Rectal smooth muscle tissue (tissue), 1 donor: ENCODE measurements around the gene TPRG1L.

ENCODE experiments used
- H3K27ac ChIP-seq: one replicate; pipeline ENCODE4 v1.7.0; 2013; ENCODE audit warnings: low read depth, low read length, inconsistent platforms
- H3K27me3 ChIP-seq: one replicate; pipeline ENCODE4 v1.7.0; 2013; ENCODE audit warnings: low read length; ENCODE audit not compliant: control insufficient read depth, insufficient read depth
- H3K36me3 ChIP-seq: one replicate; pipeline ENCODE4 v1.7.0; 2013; ENCODE audit warnings: low read length; ENCODE audit not compliant: control insufficient read depth, insufficient read depth
- H3K4me1 ChIP-seq: one replicate; pipeline ENCODE4 v1.7.0; 2013; ENCODE audit warnings: low read length; ENCODE audit not compliant: control insufficient read depth, insufficient read depth
- H3K4me3 ChIP-seq: one replicate; pipeline ENCODE4 v1.7.0; 2013; ENCODE audit warnings: low read length
- H3K9ac ChIP-seq: one replicate; pipeline ENCODE4 v1.7.0; 2013; ENCODE audit warnings: low read length

TPRG1L gene

DNA sequence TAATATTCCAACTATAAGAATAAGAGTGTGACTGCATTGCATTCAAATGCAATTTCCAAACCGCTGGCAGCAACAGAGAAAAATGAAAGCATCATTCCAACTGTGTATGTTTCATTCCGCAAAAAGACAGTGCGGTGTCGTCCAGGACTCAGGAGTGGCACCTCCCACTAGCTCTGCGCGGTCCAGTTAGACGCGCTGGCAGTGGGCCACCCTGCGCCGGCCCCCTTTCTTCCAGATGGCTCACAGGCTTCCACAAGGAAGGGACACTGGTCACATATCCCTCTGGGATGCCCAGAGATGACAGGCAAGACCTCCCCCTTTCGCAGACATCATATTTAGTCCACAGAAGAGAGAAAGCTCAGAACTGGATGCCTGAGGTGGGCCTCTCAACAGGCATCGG lies 13.2 kb downstream of the TPRG1L start:
- no peak overlapping the region for H3K4me3 ChIP-seq
- no peak overlapping the region for H3K9ac ChIP-seq
- no peak overlapping the region for H3K27ac ChIP-seq
- H3K27me3 ChIP-seq: no peaks in the 10 kb centered on the region
- peaks cover 13% of the 10 kb centered on the region for H3K36me3 ChIP-seq
- no peaks in the 10 kb centered on the region for H3K4me1 ChIP-seq

DNA sequence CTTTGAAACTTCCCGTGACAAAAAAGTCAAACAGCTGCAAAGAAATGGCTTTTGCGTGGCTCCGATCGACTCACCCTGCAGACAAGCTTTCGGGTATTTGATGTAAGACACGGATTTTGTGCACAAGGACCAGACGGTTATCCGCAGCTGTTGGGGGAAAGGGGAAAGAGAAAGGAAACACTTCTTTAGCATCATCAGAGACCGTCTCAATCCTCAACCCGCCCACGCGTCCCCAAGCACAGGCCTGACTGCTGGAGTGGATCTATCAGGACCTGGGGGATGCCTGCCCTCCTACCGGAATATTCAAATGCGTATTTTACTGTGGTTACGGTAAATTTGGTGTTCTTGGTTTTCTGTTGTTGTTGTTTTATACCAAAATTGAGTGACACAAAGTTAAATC lies 13.9 kb downstream of the TPRG1L start:
- no peak overlapping the region for H3K27ac ChIP-seq
- H3K36me3 ChIP-seq: peaks cover 13% of the 10 kb centered on the region
- no peak overlapping the region for H3K4me3 ChIP-seq

DNA sequence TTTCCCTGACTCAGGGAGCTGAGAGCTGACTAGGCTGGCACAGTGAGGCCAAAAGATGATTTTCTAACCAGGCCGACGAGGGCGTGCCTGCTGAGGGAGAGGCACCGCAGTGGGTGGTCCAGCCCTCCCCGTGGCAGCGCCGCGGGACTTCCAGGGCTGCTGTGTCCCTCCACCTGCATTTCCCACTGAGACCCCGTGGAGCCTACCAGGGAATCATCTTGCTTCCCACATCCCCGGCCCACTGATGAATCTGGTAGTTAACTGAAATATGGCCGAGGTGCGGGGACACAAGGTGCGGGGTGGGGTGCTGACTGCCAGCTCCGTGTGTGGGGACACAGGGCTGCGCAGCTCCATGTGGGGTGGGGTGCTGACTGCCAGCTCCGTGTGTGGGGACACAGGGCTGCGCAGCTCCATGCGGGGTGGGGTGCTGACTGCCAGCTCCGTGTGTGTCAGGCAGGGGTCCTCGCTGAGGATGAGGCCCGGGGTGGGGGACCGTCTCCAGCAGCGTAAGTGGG lies 14.6 kb downstream of the TPRG1L start:
- Histone ChIP-seq H3K4me1 (no peaks in the 10 kb centered on the region), H3K36me3 (peaks cover 14% of the 10 kb centered on the region), H3K27me3 (no peaks in the 10 kb centered on the region), H3K4me3 (no peak overlapping the region), H3K27ac (no peak overlapping the region), H3K9ac (no peak overlapping the region)

More for the DNA sequence above, 13.9 kb downstream of the TPRG1L start:
- Histone ChIP-seq H3K4me1 (no peaks in the 10 kb centered on the region), H3K9ac (no peak overlapping the region), H3K27me3 (no peaks in the 10 kb centered on the region)

DNA sequence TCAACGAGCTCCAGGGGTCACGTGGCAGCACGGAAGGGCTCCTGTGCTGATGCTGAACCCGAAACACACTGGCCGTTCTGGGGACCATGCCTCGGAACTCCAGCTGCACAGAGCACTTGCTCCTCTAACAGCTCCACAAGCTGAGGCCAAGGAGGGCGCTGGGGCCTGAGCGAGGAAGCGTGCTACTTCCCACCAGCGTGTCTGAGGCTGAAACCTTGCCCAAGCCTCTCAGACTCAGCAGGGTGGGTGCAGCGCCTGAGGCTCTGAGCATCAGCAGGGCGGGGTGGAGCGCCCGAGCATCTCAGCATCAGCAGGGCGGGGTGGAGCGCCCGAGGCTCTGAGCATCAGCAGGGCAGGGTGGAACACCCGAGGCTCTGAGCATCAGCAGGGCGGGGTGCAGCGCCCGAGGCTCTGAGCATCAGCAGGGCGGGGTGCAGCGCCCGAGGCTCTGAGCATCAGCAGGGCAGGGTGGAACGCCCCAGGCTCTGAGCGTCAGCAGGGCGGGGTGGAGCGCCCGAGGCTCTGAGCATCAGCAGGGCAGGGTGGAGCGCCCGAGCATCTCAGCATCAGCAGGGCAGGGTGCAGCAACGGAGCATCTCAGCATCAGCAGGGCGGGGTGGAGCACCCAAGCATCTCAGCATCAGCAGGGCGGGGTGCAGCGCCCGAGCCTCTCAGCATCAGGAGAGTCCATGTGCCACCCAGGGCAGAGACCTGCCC lies 15.5 kb downstream of the TPRG1L start:
- Histone ChIP-seq H3K27me3 (no peaks in the 10 kb centered on the region), H3K27ac (no peak overlapping the region), H3K4me1 (no peaks in the 10 kb centered on the region), H3K36me3 (peaks cover 13% of the 10 kb centered on the region), H3K9ac (no peak overlapping the region), H3K4me3 (no peak overlapping the region)

DNA sequence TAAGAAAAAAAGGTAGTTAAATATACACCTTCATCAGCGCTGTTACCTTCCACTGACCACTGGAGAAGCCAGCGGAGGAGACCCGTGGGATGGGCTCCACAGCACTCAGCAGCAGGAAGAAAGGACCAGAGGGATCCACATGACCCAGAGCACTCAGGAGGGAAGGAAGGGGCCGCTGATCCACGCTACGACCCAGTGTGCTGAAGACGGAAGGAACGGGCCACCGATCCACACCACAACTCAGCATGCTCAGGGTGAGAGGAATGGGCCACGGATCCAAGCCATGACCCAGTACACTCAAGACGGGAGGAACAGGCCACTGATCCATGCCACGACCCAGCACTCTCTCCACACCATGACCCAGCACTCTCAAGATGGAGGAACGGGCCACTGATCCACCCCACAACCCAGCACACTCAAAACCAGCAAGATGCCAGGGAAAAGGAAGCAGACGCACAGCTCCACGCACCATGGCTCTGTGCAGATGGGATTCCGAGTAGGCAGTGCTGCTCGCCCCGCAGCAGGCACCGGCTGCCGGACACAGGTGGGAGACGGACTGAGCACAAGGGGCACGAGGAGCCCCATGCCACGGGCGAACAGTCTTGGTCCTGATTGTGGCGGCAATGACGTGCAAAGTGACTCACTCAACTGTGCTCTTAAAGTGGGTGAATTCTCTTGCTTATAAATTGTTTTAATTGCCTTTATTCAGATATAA lies 16.4 kb downstream of the TPRG1L start:
- Histone ChIP-seq H3K36me3 (peaks cover 12% of the 10 kb centered on the region), H3K27ac (no peak overlapping the region), H3K9ac (no peak overlapping the region), H3K4me1 (no peaks in the 10 kb centered on the region), H3K27me3 (no peaks in the 10 kb centered on the region), H3K4me3 (no peak overlapping the region)

DNA sequence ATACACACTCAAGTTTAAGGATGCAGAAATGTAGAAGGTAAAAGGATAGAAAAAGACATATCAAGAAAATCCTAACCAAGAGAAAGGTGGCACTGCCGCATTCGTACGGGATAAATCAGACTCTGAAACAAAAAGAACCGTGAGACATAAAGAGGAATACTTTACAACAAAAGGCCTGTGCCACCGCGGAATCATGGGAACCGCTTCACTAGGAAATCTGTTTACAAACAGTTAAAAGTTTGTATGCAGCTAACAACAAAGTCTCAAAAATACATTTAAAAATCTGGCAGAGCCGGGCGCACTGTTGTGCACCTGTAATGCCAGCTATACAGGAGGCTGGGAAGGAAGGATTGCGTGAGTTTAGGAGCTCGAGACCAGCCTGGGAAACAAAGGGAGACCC lies 17.0 kb downstream of the TPRG1L start:
- Histone ChIP-seq H3K27ac (no peak overlapping the region), H3K9ac (no peak overlapping the region), H3K27me3 (no peaks in the 10 kb centered on the region), H3K4me3 (no peak overlapping the region), H3K4me1 (no peaks in the 10 kb centered on the region), H3K36me3 (peaks cover 12% of the 10 kb centered on the region)

DNA sequence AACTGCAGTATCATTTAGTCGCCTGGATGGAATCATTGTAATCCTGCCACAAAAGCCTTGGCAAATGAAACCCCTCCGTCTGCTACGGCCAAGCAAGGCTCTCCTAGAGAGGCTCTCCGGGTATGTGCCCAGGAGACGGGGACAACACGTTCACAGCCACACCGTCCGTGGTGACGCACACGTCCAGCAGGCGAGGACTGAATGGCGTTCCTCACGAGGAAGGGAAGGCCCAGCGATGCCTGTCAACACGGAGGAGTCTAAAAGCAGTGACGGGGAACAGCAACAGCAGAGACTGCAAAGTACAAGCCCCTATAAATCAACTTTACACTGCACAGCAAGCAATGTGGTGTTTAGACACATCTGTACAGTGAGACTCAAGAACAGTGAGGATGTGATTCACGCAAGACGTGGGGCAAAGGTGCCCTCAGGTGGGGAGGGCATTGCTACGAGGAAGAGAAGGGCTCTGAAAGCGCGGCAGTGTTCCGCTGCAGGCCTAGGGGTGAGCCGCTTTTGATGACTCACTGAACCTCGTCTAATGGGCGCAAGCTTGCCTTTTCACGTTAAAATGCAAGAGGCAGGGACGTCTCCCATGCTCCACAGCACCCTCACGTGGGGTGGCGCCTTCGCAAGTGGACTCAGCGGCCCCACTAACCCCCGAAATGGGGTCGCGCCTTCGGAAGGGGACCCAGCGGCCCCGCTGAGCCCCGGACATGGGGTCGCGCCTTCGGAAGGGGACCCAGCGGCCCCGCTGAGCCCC lies 18.3 kb downstream of the TPRG1L start:
- H3K4me3 ChIP-seq: no peak overlapping the region

DNA sequence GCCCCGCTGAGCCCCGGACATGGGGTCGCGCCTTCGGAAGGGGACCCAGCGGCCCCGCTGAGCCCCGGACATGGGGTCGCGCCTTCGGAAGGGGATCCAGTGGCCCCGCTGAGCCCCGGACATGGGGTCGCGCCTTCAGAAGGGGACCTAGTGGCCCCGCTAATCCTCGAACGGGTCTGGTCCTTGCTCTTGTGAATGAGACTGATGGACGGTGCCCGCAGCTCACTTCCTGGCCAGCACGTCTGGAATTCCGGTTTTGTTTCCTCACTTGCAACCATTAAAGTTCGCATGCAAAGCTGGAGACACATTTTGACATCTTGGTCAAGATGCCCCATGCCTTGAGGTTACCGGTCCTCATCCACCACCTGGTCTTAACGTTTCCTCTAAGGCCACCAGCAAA lies 19.5 kb downstream of the TPRG1L start:
- Histone ChIP-seq H3K9ac (no peak overlapping the region), H3K4me1 (no peaks in the 10 kb centered on the region), H3K36me3 (peaks cover 5% of the 10 kb centered on the region), H3K4me3 (no peak overlapping the region), H3K27ac (no peak overlapping the region), H3K27me3 (no peaks in the 10 kb centered on the region)

More for the DNA sequence above, 18.3 kb downstream of the TPRG1L start:
- H3K9ac ChIP-seq: no peak overlapping the region
- no peak overlapping the region for H3K27ac ChIP-seq
- peaks cover 7% of the 10 kb centered on the region for H3K36me3 ChIP-seq
- no peaks in the 10 kb centered on the region for H3K27me3 ChIP-seq
- no peaks in the 10 kb centered on the region for H3K4me1 ChIP-seq

DNA sequence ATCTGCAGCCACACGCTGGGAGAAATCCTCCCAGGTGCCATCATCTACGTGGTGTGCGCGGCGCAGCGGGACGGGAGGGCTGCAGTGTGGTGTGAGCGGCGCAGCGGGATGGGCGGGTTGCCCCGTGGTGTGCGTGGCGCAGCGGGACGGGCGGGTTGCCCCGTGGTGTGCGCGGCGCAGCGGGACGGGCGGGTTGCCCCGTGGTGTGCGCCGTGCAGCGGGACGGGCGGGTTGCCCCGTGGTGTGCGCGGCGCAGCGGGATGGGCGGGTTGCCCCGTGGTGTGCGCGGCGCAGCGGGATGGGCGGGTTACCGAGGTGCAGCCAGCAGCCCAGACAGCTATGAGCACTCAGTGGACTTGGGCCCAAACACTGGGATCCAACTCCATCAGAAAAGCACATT lies 20.4 kb downstream of the TPRG1L start:
- no peak overlapping the region for H3K9ac ChIP-seq
- H3K27ac ChIP-seq: no peak overlapping the region
- no peaks in the 10 kb centered on the region for H3K27me3 ChIP-seq
- no peak overlapping the region for H3K4me3 ChIP-seq
- H3K4me1 ChIP-seq: no peaks in the 10 kb centered on the region
- H3K36me3 ChIP-seq: peaks cover 5% of the 10 kb centered on the region

DNA sequence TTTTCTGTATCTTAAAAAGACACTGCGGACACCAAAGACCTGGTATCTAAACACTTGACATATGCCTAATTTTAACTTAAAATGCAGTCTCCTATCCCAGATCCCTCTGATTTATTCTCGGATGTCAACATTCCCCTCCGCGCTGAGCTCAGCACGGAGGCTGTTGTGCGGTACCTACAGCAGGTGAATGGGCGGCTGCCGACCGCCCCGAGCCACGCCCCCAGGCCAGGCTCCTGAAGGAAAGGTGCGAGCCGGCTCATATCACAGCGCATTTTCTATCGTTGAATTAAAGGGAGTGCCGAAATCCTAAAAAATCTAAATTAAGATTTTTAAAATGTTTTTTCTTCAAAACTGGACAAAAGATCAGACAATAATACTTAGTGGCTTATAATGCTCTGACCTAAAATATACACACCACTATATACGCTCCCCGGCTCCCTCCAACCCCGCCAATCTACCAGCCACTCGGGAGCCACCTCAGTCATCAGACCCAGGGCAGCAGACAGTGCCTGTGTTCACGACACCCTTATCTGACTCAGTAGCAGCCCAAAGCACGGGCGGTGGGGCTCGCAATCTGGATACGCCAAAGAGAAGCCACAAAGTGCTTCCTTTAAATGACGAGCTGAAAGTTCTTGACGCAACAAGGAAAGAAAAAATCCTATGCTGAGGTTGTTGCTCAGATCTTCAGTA lies 21.0 kb downstream of the TPRG1L start:
- Histone ChIP-seq H3K27me3 (peaks cover 4% of the 10 kb centered on the region), H3K36me3 (peaks cover 5% of the 10 kb centered on the region), H3K27ac (no peak overlapping the region), H3K9ac (no peak overlapping the region), H3K4me3 (no peak overlapping the region), H3K4me1 (no peaks in the 10 kb centered on the region)

DNA sequence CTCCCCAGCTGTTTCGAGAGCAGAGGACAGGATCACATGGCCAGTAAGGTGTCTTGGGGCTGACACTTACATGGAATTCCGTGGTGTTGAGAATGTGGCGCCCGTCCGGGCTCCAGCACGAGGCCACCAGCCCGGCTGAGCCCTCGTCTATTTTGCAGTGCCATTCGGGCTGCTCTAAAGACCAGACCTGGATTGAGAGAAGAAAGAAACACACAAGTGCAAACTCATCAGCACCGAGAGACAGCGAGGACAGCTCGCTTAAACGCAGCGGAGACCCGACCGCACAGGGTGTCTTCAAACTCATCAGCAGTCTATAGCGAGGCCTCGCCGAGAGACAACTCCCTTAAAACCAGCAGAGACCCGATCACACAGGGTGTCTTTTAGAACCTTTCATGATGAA lies 21.8 kb downstream of the TPRG1L start:
- Histone ChIP-seq H3K9ac (no peak overlapping the region), H3K27me3 (peaks cover 12% of the 10 kb centered on the region), H3K4me1 (no peaks in the 10 kb centered on the region), H3K4me3 (no peak overlapping the region), H3K36me3 (peaks cover 5% of the 10 kb centered on the region), H3K27ac (no peak overlapping the region)
